Fibroblast of the aortic adventitia (primary cell): Measurements from ENCODE around the gene LRP10. TPM values are rescaled to one million over a fixed set of nuclear protein-coding genes. Genes with fewer than 3 reads are reported as not detected.
A peak's percentile ranks its signal among the peaks of the same experiment; 100 is the strongest.

Experiments
- DNase-seq: peaks from one replicate; pipeline ENCODE4 v3.0.0-alpha.2; 2010; ENCODE audit warnings: low read depth
- H3K4me3 ChIP-seq: 2 replicates; pipeline ENCODE4 v1.5.1; 2011; ENCODE audit warnings: low read depth, mild to moderate bottlenecking, control low read depth, low read length, moderate library complexity
- CTCF ChIP-seq: IDR thresholded peaks from 2 replicates; pipeline ENCODE4 v1.5.1; 2011; ENCODE audit warnings: mild to moderate bottlenecking, low read length, control low read depth, inconsistent platforms; ENCODE audit not compliant: insufficient read depth
- total RNA-seq: library from RNA; depleted of rRNA; stranded (reverse); fragments of >200 nt; gene quantifications from 2 replicates; pipeline ENCODE4 v1.2.3, GENCODE V29; 2012; ENCODE audit warnings: low replicate concordance

LRP10 gene
- total RNA-seq, 1 donor = 104 TPM

- H3K4me3 ChIP-seq = peak overlapping the region; percentile 66
- TF ChIP-seq CTCF = peak; percentile 0
- peak; percentile 41 for DNase-seq
Measured at GRCh38 chr14:22886500-22887259, 15.1 kb downstream of the LRP10 start.

DNA sequence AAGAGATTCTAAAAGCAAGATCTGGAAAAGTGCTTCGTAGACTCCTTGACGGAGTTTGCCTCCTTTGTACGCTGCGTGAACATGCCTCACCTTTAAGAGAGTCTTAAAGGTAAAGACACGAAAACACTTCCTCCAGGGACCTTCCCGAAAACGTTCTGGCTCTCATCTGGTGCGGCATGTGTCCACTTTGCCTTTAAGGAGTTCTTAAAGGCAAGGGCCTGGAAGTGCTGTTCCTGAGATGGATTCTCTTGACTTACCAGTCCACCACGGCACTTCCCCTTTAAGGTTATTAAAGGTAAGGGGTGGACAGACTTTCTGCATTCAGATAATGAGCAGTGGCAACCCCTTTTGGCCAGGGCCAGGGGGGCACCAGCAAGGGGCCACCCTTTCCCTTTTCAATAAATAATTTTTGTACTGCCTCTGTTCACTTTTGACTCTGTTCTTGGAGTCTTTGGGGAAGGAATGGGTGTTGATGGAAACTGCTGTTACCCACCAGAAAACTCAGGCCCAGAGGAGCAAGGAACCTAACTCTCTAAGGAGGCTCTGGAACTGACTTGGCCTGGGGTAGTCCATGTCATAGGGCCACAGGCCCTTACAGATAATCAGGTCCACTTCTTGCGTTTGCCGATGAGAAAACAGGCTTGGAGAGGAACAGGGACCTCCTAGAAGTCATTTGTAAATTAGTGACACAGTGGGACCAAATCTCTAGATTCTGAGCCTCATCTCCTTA lies 15.9 kb downstream of the LRP10 start:
- peak overlapping the region; percentile 66 for H3K4me3 ChIP-seq
- no peak for TF ChIP-seq CTCF
- DNase-seq = peak; percentile 74

GRCh38 chr14:22887990-22888378 lies 16.4 kb downstream of the LRP10 start:
- no peak for DNase-seq
- TF ChIP-seq CTCF = no peak
- peak overlapping the region; percentile 66 for H3K4me3 ChIP-seq

DNA sequence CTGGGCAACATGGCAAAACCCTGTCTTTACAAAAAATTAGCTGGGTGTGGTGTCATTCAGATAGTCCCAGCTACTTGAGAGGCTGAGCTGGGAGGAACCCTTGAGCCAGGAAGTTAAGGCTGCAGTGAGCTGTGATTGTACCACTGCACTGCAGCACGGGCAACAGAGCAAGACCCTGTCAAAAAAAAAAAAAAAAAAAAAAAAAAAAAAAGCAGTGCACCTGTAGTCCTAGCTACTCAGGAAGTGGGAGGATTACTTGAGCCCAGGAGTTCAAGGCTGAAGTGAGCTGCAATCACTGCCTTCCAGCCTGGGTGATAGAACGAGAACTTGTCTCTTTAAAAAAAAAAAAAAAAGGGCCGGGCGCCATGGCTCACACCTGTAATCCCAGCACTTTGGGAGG lies 17.1 kb downstream of the LRP10 start:
- no peak for DNase-seq
- no peak overlapping the region for H3K4me3 ChIP-seq
- no peak for TF ChIP-seq CTCF

DNA sequence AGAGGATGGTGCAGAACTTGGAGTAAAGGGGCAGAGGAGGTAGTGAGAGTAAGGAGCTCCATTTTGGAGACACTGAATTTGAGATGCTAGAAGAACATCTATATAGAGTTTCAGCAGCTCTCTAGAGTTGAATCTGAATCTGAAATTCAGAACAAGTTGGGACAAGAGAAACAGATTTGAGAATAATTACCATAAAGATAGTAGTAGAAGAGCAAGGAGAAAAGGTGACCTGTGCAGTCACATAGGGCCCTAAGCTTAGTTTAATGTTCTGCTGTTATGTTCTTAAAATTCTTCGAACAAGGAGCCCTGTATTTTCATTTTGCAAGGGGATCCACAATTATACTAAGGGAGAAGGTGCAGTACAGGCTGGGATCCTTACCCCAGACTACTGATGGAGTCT lies 18.9 kb downstream of the LRP10 start:
- no peak for TF ChIP-seq CTCF
- no peak for DNase-seq
- H3K4me3 ChIP-seq = no peak overlapping the region

DNA sequence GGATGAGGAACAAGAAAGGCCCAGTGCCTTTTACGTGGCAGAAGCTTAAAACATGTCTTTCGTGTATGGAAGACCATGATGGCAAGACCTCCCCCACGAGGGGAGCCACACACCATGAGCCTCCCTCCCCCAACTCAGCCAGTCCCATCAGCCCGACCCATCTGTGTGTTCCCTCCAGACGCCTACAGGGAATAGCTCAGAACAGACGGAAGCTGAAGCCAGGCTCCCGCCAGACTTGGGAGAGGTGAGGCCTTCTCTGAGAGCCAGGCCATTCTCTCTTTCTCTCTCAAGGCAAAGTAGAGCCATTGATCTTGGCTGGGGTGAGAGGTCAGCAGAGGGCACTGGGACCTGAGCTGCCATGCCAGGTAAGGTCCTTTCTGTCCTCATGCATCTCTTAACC lies 20.9 kb downstream of the LRP10 start:
- no peak overlapping the region for H3K4me3 ChIP-seq
- no peak for DNase-seq
- no peak for TF ChIP-seq CTCF
